K562 (cell line): ENCODE data around the gene C2orf69. TPM values are rescaled to one million over a fixed set of nuclear protein-coding genes. Genes with fewer than 3 reads are reported as not detected.

Experiments
- ATAC-seq: fragments of 200-7000 bp; cut with Tn5 transposase; 3 replicates; pipeline ENCODE4 v1.9.1; 2020; ENCODE audit warnings: moderate library complexity
- BruUV-seq: library from RNA; stranded (reverse); fragments of 400-500 nt; replicated peaks from 2 replicates; lab custom pipeline; 2021; lab: Mats Ljungman, UMichigan
- CTCF ChIA-PET: fragments of 300-600 bp; formaldehyde crosslinking; extraction: SDS; loops from one replicate; lab custom pipeline; 2021; ENCODE audit warnings: low intra/inter-chr PET ratio; lab: Yijun Ruan, JAX
- POLR2A ChIA-PET: fragments of 300-600, 350-650 bp; sonication (Branson Sonifier 250); formaldehyde crosslinking; extraction: SDS; loops from one replicate; lab custom pipeline; 2021; ENCODE audit warnings: antibody characterized with exemption, inconsistent platforms; lab: Yijun Ruan, JAX
- DNase-seq, 4 experiments: peaks; one replicate each; pipeline versions ENCODE4 v3.0.0 to v3.0.0-alpha.2; 2011 to 2018; ENCODE audit warnings: low spot score in 3 of 4, mixed read lengths in 3 of 4; ENCODE audit errors: extremely low read depth in 1 of 4
- FAIRE-seq: peaks from 2 replicates; lab custom pipeline; 2011; peaks lifted over from hg19 to GRCh38; lab: Jason Lieb, UNC
- H2AFZ ChIP-seq: 2 replicates; pipeline ENCODE4 v1.6.0; 2011; ENCODE audit warnings: low read depth, low read length, control low read depth, inconsistent platforms
- H3K27ac ChIP-seq: fragments of 200-600 bp; 3 replicates; pipeline ENCODE4 v1.8.0; 2011; ENCODE audit warnings: low read depth, mild to moderate bottlenecking, control low read depth, inconsistent platforms, low read length, moderate library complexity, mixed read lengths; ENCODE audit errors: extremely low read depth
- H3K27me3 ChIP-seq, 2 experiments: fragments of 300-600 bp in 1 of 2; 2 replicates in 1 of 2; 3 replicates in 1 of 2; pipeline versions ENCODE4 v1.6.0 to v1.8.0; 2011; ENCODE audit warnings: inconsistent platforms in 2 of 2, low read length in 2 of 2, mild to moderate bottlenecking in 1 of 2, mixed read lengths in 1 of 2, moderate library complexity in 1 of 2; ENCODE audit not compliant: control insufficient read depth in 2 of 2, insufficient read depth in 2 of 2
- H3K36me3 ChIP-seq: fragments of 300-600 bp; 3 replicates; pipeline ENCODE4 v1.8.0; 2011; ENCODE audit warnings: mild to moderate bottlenecking, low read length, inconsistent platforms; ENCODE audit not compliant: control insufficient read depth, insufficient read depth
- H3K4me1 ChIP-seq, 2 experiments: fragments of 200-600 bp in 1 of 2; replicated peaks in 1 of 2; 2 replicates in 1 of 2; 3 replicates in 1 of 2; pipeline versions ENCODE4 v1.5.1 to v1.8.0; 2011; ENCODE audit warnings: inconsistent platforms in 2 of 2, low read length in 2 of 2, mild to moderate bottlenecking in 1 of 2, mixed read lengths in 1 of 2, moderate library complexity in 1 of 2; ENCODE audit not compliant: control insufficient read depth in 2 of 2, insufficient read depth in 2 of 2
- H3K4me2 ChIP-seq: 2 replicates; pipeline ENCODE4 v1.6.1; 2011; ENCODE audit warnings: low read length, control low read depth, inconsistent platforms, mixed read lengths; ENCODE audit not compliant: insufficient read depth
- H3K4me3 ChIP-seq: fragments of 200-600 bp; sonication (generic), shearing (Covaris generic); 2 replicates; pipeline ENCODE4 v1.5.1; 2016; ENCODE audit warnings: control low read depth, inconsistent platforms
- H3K79me2 ChIP-seq: fragments of 200-600 bp; 3 replicates; pipeline ENCODE4 v1.8.0; 2011; ENCODE audit warnings: low read length, inconsistent platforms; ENCODE audit not compliant: control insufficient read depth, insufficient read depth
- H3K9ac ChIP-seq, 2 experiments: 2 replicates each; pipeline versions ENCODE4 v1.6.0 to v1.6.1; 2011; ENCODE audit warnings: low read depth in 2 of 2, low read length in 2 of 2, control low read depth in 1 of 2, inconsistent platforms in 1 of 2, mild to moderate bottlenecking in 1 of 2, mixed read lengths in 1 of 2; ENCODE audit not compliant: insufficient read depth in 1 of 2
- H3K9me1 ChIP-seq: one replicate; pipeline ENCODE4 v1.6.0; 2011; ENCODE audit warnings: inconsistent platforms, mild to moderate bottlenecking, low read length, moderate library complexity; ENCODE audit not compliant: control insufficient read depth, insufficient read depth
- H3K9me3 ChIP-seq: replicated peaks from 2 replicates; pipeline ENCODE4 v1.5.1; 2011; ENCODE audit warnings: low read depth, low read length, inconsistent platforms; ENCODE audit not compliant: control insufficient read depth, insufficient read depth
- H4K20me1 ChIP-seq: replicated peaks from 2 replicates; pipeline ENCODE4 v1.6.1; 2011; ENCODE audit warnings: low read length, inconsistent platforms, mixed read lengths; ENCODE audit not compliant: control insufficient read depth, insufficient read depth
- MAZ ChIP-seq, 2 experiments: fragments of 450-650 bp in 1 of 2; sonication (generic) in 1 of 2; formaldehyde crosslinking; IDR thresholded peaks in 1 of 2; conservative IDR thresholded peaks in 1 of 2; 2 replicates each; pipeline versions ENCODE4 v1.4.0 to v1.5.0; 2020; ENCODE audit warnings: mild to moderate bottlenecking in 1 of 2, missing genetic modification reagents in 1 of 2
- SPI1 ChIP-seq: IDR thresholded peaks from 2 replicates; pipeline ENCODE4 v1.6.1; 2011; ENCODE audit warnings: low read depth, low read length, control low read depth, borderline replicate concordance
- ZKSCAN3 ChIP-seq: fragments of 250-450 bp; sonication (Bioruptor Pico); IDR thresholded peaks from 2 replicates; pipeline ENCODE4 v1.4.0; 2020
- ZNF551 ChIP-seq: fragments of 250-450 bp; sonication (Bioruptor Pico); IDR thresholded peaks from 2 replicates; pipeline ENCODE4 v1.5.0; 2021; ENCODE audit warnings: mild to moderate bottlenecking, moderate library complexity
- ZSCAN32 ChIP-seq: fragments of 450-650 bp; formaldehyde crosslinking; IDR thresholded peaks from 2 replicates; pipeline ENCODE4 v1.4.0; 2020; ENCODE audit warnings: mild to moderate bottlenecking, moderate library complexity
- WGBS: fragments of 100-300 bp; shearing (Covaris generic); methylation state at CpG from one replicate; pipeline ENCODE4 v1.1.6; 2016; ENCODE audit warnings: low coverage, mixed read lengths; ENCODE audit not compliant: insufficient coverage; ENCODE audit errors: missing lambda C conversion rate; 5-methylcytosine and 5-hydroxymethylcytosine counted together
- in situ Hi-C: fragments of 300-500 bp; cut with MboI; formaldehyde crosslinking; loops from 4 replicates; pipeline ENCODE4 v1.15.0; 2018; ENCODE audit warnings: inconsistent platforms, mixed read lengths
- intact Hi-C: fragments of 100-400 bp; cut with micrococcal nuclease; formaldehyde crosslinking; loops from 2 replicates; pipeline ENCODE4 v1.14.2; 2022
- polyA plus RNA-seq, 8 experiments: library from polyadenylated mRNA; depleted of rRNA in 4 of 8; stranded (reverse) in 5 of 8; unstranded in 3 of 8; fragments of >200 nt; fragmentation: Nextera tagmentation in 2 of 8; fragmentation: Illumina TruSeq in 1 of 8; extraction: Ambion mirVana in 2 of 8; extraction: Trizol in 1 of 8; gene quantifications; 2 replicates each; pipeline versions ENCODE4 v1.2.1 to v1.2.3, GENCODE V29; 2011 to 2014; ENCODE audit warnings: inconsistent platforms in 1 of 8, missing spikeins in 1 of 8
- total RNA-seq, 7 experiments: library from RNA; depleted of rRNA in 6 of 7; stranded (reverse); fragments of >200 nt in 6 of 7; fragmentation: Illumina TruSeq in 2 of 7; extraction: Trizol in 2 of 7; gene quantifications; 2 replicates each; pipeline versions ENCODE4 v1.2.1 to v1.2.3, GENCODE V29; 2011 to 2021; ENCODE audit warnings: low replicate concordance in 1 of 7
- TF ChIP-seq, protein P1 (sequence below): IDR thresholded peaks from 2 replicates; pipeline ENCODE4 v1.6.1; 2012; ENCODE audit warnings: low read depth, low read length, improper control_type of control experiment, borderline replicate concordance

Gene C2orf69
- total and polyA plus RNA-seq, 9 of the 15 experiments (the other 6 are each of a cell fraction or from before 2014, with no cell fraction given): 3.4 to 9.8 (median 5.7) TPM

- Histone ChIP-seq H3K9me1 (no peaks in the 10 kb centered on the region), H3K4me1 (no peaks in the 10 kb centered on the region), H4K20me1 (no peaks in the 10 kb centered on the region), H3K9me3 (no peaks in the 10 kb centered on the region), H3K27me3 (no peaks in the 10 kb centered on the region), H3K9ac (no peak overlapping the region), H3K4me2 (no peak overlapping the region), H3K27ac (no peak overlapping the region), H3K4me3 (no peak overlapping the region), H2AFZ (no peak overlapping the region), H3K79me2 (no peaks in the 10 kb centered on the region), H3K36me3 (peaks cover 29% of the 10 kb centered on the region; the same call in 1 of the 3 replicates)
- in situ Hi-C loops: loop anchor here (25.0 kb wide), 1 partner anchor 1244 kb away; no protein-coding TSS in a partner anchor
- TF ChIP-seq SPI1 (peak; percentile 64), ZKSCAN3 (no peak)
- BruUV-seq: no TSS peak
- ATAC-seq (no peak), FAIRE-seq (no peak), DNase-seq (no peak)
- intact Hi-C loops: no loop called here
- ChIA-PET CTCF (no interaction called here), POLR2A (no interaction called here)
- WGBS: 83% methylated on average over 1 of the region's 1 CpG
Measured at GRCh38 chr2:199968126-199968525, 57.0 kb downstream of the C2orf69 start.

- in situ Hi-C loops: loop anchor here (5.0 to 25.0 kb wide), 3 partner anchors 500 to 1240 kb away; no protein-coding TSS in a partner anchor
- 73% methylated on average over 6 of the region's 6 CpGs for WGBS
Measured at GRCh38 chr2:199972088-199972626, 61.1 kb downstream of the C2orf69 start.

More at GRCh38 chr2:199972088-199972626, 61.1 kb downstream of the C2orf69 start:
- DNase-seq: no peak
- no peak for TF ChIP-seq ZNF551 (CRISPR knock-in tag)
- no peak for TF ChIP-seq ZSCAN32 (CRISPR knock-in tag)
- TF ChIP-seq, protein P1, sequence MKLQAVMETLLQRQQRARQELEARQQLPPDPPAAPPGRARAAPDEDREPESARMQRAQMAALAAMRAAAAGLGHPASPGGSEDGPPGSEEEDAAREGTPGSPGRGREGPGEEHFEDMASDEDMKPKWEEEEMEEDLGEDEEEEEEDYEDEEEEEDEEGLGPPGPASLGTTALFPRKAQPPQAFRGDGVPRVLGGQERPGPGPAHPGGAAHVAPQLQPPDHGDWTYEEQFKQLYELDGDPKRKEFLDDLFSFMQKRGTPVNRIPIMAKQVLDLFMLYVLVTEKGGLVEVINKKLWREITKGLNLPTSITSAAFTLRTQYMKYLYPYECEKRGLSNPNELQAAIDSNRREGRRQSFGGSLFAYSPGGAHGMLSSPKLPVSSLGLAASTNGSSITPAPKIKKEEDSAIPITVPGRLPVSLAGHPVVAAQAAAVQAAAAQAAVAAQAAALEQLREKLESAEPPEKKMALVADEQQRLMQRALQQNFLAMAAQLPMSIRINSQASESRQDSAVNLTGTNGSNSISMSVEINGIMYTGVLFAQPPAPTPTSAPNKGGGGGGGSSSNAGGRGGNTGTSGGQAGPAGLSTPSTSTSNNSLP: no peak
- no peak for TF ChIP-seq MAZ (CRISPR knock-in tag; conservative IDR thresholded peaks at IDR 0.05 in 1 of 2, IDR thresholded peaks at IDR 0.05 in 1 of 2)
- TF ChIP-seq, all 486 proteins: peak for 0
- Histone ChIP-seq H3K27ac (no peak overlapping the region), H4K20me1 (no peaks in the 10 kb centered on the region), H3K9ac (no peak overlapping the region), H3K4me3 (no peak overlapping the region), H2AFZ (no peak overlapping the region), H3K27me3 (no peaks in the 10 kb centered on the region), H3K36me3 (no peaks in the 10 kb centered on the region), H3K4me1 (no peaks in the 10 kb centered on the region), H3K4me2 (no peak overlapping the region), H3K9me1 (no peaks in the 10 kb centered on the region), H3K79me2 (no peaks in the 10 kb centered on the region), H3K9me3 (no peaks in the 10 kb centered on the region)
- ATAC-seq (no peak), FAIRE-seq (no peak)
- ChIA-PET POLR2A (no interaction called here), CTCF (interaction anchor here (0.8 kb wide), 1 partner anchor 499 kb away, joined by 3 read pairs; no protein-coding TSS in a partner anchor)
- intact Hi-C loops: no loop called here
- no TSS peak for BruUV-seq
